NCI-H128 (cell line): ENCODE data around the gene RARS1.

ENCODE experiments used
- DNase-seq: peaks from one replicate; lab custom pipeline; 2025; ENCODE audit not compliant: unreplicated experiment; lab: John Stamatoyannopoulos, UW

The RARS1 gene

DNA sequence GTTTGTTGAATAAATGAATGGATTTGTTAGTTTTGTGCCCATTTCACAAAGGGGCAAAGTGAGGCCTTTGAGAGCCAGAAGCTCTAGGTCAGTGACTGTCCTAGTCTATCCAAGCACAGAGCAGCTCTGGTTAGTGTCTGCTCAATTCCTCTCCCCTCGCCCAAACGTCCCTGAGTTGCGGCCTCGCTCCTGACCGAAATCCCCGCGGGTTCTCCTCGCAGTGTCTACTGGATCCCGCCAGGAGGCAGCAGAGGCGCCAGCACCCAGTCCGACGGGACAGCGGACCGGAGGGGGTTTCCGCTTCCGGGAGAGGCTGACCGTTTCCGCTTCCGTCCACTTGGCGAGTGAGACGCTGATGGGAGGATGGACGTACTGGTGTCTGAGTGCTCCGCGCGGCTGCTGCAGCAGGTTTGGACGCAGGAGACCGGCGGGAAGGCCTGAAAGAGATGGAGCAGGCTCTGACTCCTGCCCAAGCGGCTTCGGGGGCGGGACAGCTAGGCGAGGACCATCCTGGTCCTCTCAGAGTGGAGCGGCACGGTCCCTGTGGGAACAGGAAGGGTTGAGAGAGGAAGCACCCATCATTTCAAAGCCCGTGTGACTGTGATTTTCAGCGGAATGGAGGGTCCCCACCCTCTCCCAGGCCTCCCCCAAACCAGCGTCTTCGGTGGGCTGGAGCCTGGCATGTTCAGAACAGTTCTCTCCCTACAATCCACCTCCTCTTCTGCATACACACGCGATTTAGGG is at the start of gene RARS1:
Gene RARS1, plus strand, starts transcription at position 336 of the 744 bp plus-strand sequence. Its CDS starts 28 bp downstream, at position 364.
- DNase-seq: peak; percentile 14

DNA sequence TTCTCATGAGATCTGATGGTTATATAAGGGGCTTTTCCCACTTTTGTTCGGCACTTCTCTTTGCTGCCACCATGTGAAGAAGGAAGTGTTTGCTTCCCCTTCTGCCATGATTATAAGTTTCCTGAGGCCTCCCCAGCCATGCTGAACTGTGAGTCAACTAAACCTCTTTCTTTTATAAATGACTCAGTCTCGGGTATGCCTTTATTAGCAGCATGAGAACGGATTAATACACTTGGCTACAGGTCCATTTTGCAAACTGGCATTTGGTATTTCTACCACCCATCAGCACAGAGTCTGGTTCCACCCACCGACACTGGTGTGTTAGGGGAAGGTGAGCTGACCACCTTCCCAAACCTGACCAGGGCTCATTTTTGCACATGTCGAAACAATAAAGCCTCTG is 47.9 kb upstream of the RARS1 start:
- no peak for DNase-seq

DNA sequence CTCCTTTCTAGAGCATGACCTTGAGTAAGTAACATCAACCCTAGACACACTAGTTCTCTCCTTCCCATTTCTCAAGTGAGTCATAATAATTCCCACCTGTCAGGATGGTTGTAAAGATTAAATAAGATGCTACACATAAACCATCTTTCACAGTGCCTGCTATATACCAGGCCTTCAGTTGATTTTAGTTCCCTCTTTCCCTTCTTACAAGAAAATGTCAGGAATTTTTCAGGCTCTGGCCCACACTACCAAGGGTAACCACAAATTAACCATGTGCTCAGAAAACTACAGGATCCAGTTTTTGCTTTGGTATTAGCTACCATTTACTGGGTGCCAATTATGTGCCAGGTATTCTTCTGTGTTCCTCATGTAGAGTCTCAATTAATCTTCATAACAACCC is 42.7 kb upstream of the RARS1 start:
- no peak for DNase-seq

DNA sequence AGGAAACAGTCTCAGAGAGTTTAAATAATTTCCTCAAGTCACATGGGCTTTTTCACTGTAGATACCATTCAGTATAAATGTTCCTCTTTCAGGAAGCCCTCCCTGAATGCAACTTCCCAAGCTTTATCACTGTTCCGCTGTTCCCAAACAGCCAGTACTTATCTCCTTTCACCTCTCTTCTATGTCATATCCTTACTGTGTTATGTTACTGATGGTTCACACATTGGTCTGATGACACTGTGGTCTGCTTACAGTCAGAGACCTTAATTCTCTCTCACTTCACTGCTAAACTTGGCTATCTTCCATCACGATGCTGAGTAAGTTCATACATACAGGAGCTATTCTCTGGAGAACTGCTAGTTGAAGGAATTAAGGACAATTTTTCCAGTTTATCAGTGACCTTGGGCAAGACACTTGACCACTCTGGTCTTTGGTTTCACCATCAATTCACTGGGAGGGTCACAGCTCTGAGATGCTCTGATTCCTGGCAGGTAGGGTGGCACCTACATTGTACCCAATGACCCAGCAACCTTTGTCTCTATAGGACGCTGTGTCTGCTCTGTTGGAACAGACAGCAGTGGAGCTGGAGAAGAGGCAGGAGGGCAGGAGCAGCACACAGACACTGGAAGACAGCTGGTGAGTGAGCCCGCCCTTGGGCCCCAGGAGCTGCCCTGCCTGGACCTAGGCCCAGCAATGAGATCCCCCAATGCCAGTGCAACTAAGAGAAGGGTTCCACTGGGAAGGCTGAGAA is 42.1 kb upstream of the RARS1 start:
- DNase-seq: no peak

DNA sequence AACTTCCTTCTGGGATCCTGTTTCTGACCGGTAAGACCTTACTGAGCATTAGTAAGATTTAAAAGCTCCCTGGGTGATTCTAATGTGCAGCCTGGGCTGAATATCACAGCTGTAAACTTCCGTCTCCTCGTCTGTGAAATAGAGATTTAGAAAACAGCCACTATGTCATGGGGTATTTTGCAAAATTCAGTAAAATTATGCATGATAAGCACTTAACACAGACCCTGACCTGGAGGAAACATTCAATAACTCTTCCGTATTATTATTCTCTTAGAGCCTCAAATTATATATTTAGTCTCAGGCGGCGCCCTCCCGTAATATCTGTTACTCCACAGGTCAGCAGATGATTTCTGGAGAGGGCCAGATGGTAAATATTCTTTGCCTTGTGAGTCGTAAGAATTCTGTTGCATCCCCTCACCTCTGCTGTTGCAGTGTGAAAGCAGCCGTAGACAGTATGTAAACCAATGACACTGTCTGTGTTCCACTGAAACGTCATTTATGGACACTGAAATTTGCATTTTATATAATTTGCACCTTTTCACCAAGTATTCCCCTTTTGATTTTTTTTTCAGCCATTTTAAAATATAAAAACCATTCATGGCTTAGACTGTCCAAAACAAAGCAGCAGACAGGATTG is 39.2 kb upstream of the RARS1 start:
- no peak for DNase-seq

DNA sequence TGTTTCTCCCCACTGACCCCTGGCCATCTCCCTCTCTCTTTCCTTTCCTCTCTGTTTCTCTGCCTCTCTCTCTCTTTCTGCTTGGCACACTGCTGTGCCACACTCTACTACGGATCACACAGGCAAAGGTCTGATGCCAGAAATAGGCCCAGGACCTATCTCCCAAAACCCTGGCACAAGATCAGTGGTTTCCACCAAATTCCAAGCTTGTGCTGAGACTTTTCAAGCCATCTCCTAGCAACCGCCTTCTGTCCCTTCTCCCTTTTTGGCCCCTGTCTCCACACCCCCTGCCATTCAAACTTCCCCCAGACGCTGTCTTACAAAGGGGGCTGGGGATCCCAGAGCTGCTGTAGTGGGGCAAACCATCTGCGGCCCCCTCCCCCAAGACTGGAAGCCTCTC is 38.5 kb upstream of the RARS1 start:
- no peak for DNase-seq

DNA sequence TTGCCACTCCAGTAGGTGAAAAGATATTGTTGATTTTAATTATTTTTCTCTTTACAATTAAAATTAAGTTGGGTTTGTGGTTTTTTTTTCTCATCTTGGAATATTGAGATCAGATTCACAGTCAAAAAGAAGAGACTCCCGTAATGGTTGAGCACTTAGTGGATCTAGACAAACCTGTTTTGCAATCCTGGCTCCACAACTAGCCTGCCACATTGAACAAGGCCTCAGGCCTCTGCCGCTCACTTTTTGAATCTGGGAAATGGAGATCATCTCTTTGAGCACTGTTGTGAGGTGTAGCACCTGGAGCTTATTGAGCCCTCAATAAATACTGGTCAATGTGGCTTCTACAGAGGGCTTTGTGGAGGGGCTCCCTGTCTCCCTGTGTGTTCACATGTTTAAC is 37.1 kb upstream of the RARS1 start:
- DNase-seq: no peak

DNA sequence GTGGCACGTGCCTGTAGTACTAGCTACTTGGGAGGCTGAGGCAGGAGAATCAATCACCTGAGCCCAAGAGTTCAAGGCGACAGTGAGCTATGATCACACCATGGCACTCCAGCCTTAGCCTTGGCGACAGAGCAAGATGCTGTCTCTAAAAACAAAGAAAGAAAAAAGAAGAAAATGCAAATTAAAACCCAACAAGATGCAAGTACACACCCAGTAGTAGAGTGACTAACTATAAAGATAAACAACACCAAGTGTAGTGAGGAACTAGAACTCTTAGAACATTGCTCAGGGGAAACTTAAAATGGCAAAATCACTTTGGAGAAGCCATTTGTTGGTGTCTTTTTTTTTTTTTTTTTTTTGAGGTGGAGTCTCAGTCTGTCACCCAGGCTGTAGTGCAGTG is 34.7 kb upstream of the RARS1 start:
- DNase-seq: no peak

DNA sequence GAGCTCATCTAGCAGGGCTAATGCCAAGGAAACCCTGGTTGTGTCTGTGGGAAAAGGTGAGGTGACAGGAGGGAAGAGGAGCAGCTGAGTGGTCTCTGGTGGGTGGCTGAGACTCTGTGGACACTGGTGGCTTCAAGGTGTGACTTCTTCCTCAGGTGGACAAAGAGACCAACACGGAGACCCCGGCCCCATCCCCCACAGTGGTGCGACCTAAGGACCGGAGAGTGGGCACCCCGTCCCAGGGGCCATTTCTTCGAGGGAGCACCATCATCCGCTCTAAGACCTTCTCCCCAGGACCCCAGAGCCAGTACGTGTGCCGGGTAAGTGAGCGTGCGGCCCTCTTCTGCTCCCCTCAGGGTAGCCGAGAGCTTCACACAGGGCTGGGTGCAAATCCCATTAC is 31.1 kb upstream of the RARS1 start:
- DNase-seq: no peak

DNA sequence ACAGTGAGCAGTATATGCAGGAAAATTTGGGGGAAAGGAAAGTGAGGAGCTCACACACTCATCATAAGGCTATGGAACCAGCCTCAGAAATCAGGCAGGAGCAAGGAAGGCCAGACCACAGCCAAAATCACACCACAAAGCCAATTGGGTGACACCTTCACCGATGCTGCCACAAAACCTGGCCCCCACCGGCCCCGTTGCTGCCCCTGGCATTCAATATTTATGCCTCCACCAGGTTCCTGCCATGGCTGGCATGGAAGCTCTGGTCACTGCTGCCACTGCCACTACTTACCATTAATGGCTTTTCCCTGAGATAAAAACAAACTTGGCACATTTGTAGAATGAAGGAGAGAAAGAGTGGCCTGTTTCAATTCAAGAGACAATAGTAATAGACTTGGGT is 28.7 kb upstream of the RARS1 start:
- no peak for DNase-seq

DNA sequence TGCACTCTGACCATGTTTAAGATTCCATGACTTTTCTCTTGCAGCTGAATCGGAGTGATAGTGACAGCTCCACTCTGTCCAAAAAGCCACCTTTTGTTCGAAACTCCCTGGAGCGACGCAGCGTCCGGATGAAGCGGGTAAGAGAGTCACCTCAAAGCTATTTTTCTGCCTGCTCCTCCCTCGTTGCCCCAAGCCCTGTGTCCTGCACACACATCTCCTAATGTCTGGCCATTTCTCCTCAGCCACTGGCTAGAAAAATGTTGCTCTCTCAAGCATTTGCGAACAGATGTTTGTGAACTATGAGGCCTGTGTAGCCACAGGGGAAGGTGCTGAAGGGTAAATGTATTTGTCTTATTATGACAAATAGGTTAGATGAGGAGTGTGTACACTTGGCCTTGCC is 25.7 kb upstream of the RARS1 start:
- no peak for DNase-seq

DNA sequence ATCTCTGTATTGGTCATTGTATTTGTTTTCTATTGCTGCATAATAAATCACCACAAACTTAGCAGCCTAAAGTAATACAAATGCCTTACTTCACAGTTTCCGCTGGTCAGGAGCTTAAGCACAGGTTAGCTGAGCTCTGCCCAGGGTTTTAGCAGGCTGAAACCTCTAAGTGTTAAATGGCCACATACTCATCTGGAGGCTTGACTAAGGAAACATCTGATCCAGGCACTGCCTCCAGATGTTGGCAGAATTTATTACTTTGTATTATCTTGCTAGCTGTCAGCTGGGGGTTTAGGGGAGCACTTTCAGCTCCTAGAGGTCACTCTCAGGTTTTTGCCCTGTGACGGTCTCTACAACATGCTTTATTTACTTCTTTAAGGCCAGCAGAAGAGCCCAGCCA is 23.2 kb upstream of the RARS1 start:
- DNase-seq: no peak

DNA sequence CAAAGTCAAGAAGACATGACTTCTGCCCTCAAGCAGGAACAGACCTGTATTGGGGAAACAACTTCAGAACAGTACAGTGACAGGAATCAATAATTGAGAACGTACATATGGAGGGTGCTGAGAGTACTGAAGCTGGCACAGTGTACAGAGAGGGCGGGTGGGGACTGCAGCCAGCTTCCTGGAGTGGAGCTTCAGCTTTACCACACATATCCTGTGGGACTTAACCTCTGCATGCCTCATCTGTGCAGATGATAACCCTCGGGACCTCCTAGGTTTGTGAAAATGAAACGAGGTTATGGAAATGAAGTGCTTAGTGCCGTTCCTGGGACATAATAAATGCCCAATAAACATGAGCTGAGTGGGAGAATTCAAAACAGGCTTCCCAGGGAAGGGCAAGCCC is 22.1 kb upstream of the RARS1 start:
- no peak for DNase-seq

DNA sequence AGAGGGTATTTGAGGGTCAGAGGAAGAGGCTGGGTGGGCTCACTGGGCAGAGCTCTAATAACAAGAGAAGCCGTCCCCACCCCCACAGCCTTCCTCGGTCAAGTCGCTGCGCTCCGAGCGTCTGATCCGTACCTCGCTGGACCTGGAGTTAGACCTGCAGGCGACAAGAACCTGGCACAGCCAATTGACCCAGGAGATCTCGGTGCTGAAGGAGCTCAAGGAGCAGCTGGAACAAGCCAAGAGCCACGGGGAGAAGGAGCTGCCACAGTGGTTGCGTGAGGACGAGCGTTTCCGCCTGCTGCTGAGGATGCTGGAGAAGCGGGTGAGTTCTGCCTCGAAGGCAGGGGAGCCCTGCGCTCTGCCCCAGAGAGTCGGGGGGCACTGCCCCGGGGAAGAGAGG is 21.6 kb upstream of the RARS1 start:
- DNase-seq: no peak

DNA sequence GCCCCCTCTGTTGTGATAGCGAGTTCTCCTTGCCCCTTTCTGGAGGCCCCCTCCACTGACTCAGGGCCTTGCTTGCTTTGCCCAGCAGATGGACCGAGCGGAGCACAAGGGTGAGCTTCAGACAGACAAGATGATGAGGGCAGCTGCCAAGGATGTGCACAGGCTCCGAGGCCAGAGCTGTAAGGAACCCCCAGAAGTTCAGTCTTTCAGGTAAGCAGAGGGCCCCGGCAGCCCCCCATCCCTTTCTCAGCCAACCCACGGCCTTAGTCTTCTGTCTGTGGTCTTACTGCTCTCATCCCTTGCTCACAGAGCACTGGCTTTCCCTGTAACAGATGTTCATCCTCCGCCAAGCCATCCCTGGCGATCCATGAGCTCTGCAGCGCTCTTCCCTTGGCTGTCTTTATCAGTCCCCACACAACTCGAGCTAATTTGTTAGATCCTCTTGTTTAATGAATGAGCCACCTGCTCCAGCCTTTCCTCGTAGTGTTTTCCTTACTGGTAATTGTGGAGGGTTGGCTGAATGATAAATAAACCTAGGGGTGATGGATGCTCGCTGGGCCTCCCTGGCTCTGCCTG is 18.4 kb upstream of the RARS1 start:
- no peak for DNase-seq

DNA sequence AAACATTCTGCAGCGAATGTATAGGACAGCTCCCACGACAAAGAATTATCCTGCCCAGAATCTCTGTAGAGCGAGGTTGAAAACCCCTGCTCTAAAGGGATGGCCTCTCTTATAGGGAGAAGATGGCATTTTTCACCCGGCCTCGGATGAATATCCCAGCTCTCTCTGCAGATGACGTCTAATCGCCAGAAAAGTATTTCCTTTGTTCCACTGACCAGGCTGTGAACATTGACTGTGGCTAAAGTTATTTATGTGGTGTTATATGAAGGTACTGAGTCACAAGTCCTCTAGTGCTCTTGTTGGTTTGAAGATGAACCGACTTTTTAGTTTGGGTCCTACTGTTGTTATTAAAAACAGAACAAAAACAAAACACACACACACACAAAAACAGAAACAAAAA is 17.4 kb upstream of the RARS1 start:
- no peak for DNase-seq

DNA sequence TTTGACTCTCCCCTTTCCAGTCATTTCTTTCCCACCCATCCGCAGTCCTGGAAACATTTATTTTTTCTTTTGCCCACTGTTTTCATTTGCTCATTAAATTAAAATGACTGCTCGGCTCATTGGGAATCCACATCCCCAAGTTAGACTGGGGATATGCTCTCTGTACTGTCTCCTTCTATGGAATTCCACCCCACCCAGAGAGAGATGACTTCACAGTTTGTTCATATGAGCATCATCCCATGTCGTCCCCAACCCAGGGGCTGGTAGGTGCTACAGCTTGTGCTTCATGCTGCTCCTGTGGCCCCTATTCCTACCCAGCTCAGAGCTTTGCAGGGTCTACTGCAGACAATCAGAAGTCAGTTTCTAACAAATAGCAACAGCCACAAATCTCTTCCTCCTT is 16.5 kb upstream of the RARS1 start:
- DNase-seq: no peak

DNA sequence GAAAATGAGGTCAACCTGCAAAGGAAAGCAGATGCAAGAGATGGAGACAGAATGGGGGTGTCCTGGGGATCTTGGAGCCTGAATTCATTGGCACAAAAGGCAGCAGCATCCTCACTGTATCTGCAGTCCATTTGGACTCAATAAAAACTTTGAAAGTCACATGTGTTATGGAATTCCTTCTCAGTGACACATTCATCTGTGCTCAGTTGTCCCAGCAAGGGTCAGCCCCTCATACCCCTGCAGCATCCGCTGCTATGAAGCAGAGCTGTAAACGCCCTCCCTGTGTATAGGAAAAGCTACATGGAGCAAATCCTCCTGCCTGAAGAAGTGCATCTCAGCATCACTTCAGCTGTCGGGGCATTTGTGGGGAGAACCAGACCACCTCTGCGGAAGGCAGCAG is 14.5 kb upstream of the RARS1 start:
- no peak for DNase-seq

DNA sequence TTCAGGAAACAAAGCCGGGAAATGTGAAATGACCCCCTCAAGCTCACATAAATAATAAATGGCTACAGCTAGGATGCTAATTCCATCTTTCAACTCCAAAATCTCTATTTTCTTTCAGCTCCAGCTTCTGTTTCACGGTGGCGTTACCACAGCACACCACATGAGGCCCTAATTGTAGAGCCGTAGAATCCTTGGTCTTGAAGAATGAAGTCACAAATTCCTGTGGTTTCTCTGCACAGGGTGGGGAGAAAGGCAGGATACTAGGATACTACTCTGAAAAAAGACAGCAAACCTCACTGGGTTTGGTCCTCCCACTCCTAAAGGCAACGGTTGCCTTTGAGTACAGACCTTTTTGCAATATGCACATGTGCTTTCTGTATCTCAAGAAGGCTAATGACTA is 13.9 kb upstream of the RARS1 start:
- no peak for DNase-seq

DNA sequence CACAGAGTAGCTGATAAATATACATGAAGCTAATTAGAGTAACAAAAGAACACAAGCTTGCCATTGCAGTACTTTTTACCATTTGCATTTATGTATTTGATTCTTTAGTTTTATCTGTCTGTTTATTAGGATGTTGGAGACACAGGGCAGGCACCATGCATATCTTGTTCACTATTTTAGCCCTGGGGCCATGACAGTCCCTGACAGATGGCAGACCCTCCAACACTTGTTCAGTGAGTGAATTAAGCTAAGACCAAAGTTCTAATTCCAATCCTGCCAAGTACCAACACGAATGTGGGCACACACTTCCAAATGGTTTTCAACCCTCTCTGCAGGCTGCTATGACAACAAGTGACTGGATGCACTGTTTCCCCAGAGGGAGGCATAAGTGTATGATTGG is 12.0 kb upstream of the RARS1 start:
- DNase-seq: no peak

DNA sequence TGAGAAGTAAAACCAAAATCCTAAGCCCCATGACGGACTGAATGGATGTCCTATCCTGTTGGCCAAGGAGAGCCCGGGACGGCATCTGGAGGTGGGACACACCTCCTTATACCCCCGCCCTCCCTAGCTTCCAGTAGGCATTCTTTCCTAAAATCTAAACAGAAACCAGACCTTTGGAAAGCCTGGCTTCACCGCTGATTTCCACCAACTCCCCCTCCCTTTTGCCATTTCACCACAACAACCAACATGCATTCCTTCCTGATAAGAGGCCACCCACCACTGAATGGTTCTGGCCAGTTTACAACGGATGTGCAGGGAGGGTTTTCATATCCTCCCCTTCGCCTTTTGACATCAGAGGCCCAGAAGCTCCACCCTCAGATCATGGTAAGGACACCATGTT is 9.2 kb upstream of the RARS1 start:
- DNase-seq: no peak

DNA sequence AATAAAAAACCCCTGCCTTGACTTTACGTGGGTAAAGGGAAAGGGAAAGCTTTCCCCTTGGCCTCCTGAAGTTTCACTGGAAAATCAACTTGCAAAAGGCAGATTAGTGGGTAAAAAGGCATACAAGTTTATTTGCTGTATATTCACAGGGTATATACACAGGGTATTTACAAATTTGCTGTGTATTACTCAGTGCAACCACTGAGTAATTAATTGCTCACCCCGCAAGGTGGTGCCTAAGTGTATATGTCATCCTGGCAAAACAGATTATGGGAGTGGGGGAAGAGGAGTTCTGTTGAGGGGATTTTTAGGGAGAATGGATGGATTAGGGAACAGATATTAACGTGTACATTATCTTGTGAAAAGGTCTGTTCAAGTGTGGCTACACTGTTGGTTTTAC is 7.1 kb upstream of the RARS1 start:
- DNase-seq: no peak
